ENCODE data around the gene WDSUB1. TPM values are rescaled to one million over a fixed set of nuclear protein-coding genes. Genes with fewer than 3 reads are reported as not detected.

The WDSUB1 gene
- total RNA-seq, 1 donor from 2014 or later: 14.3 TPM

GRCh38 chr2:159266554-159266953 is 19.9 kb downstream of the WDSUB1 start:
- TF ChIP-seq CTCF (IDR thresholded peaks at IDR 0.05; ENCODE audit: unreplicated experiment): no peak
- H3K27me3 Mint-ChIP-seq (ENCODE audit: low read depth): no peaks in the 10 kb centered on the region
- H3K36me3 Mint-ChIP-seq: peaks cover 41% of the 10 kb centered on the region
- no peak for DNase-seq (ENCODE audit: low spot score in 2 of 2, unreplicated experiment in 2 of 2)
- peaks cover 9% of the 10 kb centered on the region for H3K9me3 Mint-ChIP-seq
- H3K4me1 Mint-ChIP-seq: peaks cover 45% of the 10 kb centered on the region
- no peak overlapping the region for H3K27ac Mint-ChIP-seq
- H3K4me3 Mint-ChIP-seq: no peak overlapping the region

- peaks cover 1% of the 10 kb centered on the region for H3K9me3 Mint-ChIP-seq
- H3K4me3 Mint-ChIP-seq: no peak overlapping the region
- no peak for TF ChIP-seq CTCF (IDR thresholded peaks at IDR 0.05; ENCODE audit: unreplicated experiment)
- peaks cover 35% of the 10 kb centered on the region for H3K36me3 Mint-ChIP-seq
- H3K4me1 Mint-ChIP-seq: peaks cover 44% of the 10 kb centered on the region
- DNase-seq (ENCODE audit: low spot score in 2 of 2, unreplicated experiment in 2 of 2): no peak
- H3K27me3 Mint-ChIP-seq (ENCODE audit: low read depth): no peaks in the 10 kb centered on the region
- H3K27ac Mint-ChIP-seq: peak overlapping the region; percentile 11
These were observed 21.3 kb downstream of the WDSUB1 start for GRCh38 chr2:159265171-159265576.

- Mint-ChIP-seq H3K4me1 (peaks cover 31% of the 10 kb centered on the region), H3K4me3 (no peak overlapping the region), H3K36me3 (peaks cover 40% of the 10 kb centered on the region), H3K27ac (peak overlapping the region; percentile 68), H3K27me3 (ENCODE audit: low read depth) (no peaks in the 10 kb centered on the region), H3K9me3 (no peaks in the 10 kb centered on the region)
- no peak for DNase-seq (ENCODE audit: low spot score in 2 of 2, unreplicated experiment in 2 of 2)
- no peak for TF ChIP-seq CTCF (IDR thresholded peaks at IDR 0.05; ENCODE audit: unreplicated experiment)
These were observed 23.6 kb downstream of the WDSUB1 start for GRCh38 chr2:159262904-159263303.

DNA sequence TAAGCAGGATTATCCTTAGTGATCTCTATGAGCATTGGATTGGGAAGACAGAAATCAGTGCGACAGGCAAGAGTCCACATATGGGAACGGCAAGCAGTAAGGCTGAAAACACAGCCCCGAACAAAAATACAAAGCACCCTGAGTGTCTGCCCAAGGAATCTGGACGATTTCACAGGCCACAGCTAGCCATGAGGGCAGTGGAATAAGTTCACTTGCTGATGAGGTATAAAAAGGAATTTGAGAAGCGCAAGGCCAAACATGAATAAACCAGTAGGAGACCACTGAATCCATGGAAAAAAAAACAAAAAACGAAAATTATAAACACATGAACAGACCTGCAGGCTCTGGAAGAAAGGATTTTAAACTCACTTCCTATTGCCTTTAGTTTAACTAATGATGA is 24.3 kb downstream of the WDSUB1 start:
- no peak for DNase-seq (ENCODE audit: low spot score in 2 of 2, unreplicated experiment in 2 of 2)
- no peak for TF ChIP-seq CTCF (IDR thresholded peaks at IDR 0.05; ENCODE audit: unreplicated experiment)
- peak overlapping the region; percentile 68 for H3K27ac Mint-ChIP-seq
- H3K4me3 Mint-ChIP-seq: no peak overlapping the region
- H3K36me3 Mint-ChIP-seq: peaks cover 38% of the 10 kb centered on the region
- H3K9me3 Mint-ChIP-seq: no peaks in the 10 kb centered on the region
- no peaks in the 10 kb centered on the region for H3K27me3 Mint-ChIP-seq (ENCODE audit: low read depth)
- H3K4me1 Mint-ChIP-seq: peaks cover 29% of the 10 kb centered on the region

DNA sequence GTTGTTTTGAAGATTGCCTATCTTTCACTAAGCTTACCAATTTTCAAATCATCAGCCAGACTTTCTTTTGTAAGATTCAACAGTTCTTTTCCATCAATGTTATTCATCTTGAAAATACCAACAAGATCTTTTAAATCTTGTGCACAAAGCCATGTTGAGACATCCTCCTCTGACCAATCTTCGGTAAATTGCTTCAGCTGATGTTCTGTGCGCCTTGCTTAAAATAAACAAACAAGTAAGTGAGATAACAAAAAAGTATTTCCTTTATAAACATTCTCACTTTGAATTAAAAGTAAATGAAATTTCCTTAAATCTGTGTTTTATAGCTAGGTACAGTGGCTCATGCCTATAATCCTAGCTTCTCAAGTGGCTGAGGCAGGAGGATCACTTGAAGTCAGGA is 30.3 kb downstream of the WDSUB1 start:
- Mint-ChIP-seq H3K27me3 (ENCODE audit: low read depth) (no peaks in the 10 kb centered on the region), H3K36me3 (peaks cover 30% of the 10 kb centered on the region), H3K4me1 (no peaks in the 10 kb centered on the region), H3K4me3 (no peak overlapping the region), H3K27ac (no peak overlapping the region), H3K9me3 (no peaks in the 10 kb centered on the region)
- TF ChIP-seq CTCF (IDR thresholded peaks at IDR 0.05; ENCODE audit: unreplicated experiment): no peak
- DNase-seq (ENCODE audit: low spot score in 2 of 2, unreplicated experiment in 2 of 2): no peak

DNA sequence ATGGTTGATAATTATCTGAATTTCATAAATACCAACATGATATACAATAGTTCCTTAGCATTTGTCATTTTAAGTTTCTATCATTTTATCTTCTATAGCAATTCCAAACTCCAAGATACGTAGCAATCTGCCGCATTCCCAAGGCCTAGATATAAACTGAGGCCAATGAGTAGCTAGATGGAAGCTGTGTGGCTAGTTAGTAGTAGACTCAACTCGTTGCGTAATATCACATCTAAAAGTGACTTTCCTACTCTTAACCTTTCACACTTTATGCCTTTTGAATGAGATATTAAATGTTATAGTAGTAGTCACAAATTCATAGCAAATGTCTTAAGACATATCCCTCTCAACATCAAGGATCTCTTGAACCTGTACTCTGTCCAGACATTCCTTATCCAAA is 33.6 kb downstream of the WDSUB1 start:
- TF ChIP-seq CTCF (IDR thresholded peaks at IDR 0.05; ENCODE audit: unreplicated experiment): no peak
- peaks cover 2% of the 10 kb centered on the region for H3K4me1 Mint-ChIP-seq

More for the DNA sequence above, 33.6 kb downstream of the WDSUB1 start:
- H3K36me3 Mint-ChIP-seq: peaks cover 29% of the 10 kb centered on the region
- H3K27ac Mint-ChIP-seq: no peak overlapping the region
- H3K9me3 Mint-ChIP-seq: no peaks in the 10 kb centered on the region
- no peaks in the 10 kb centered on the region for H3K27me3 Mint-ChIP-seq (ENCODE audit: low read depth)
- H3K4me3 Mint-ChIP-seq: no peak overlapping the region
- DNase-seq (ENCODE audit: low spot score in 2 of 2, unreplicated experiment in 2 of 2): no peak

Measured in mesothelial cell of epicardium (in vitro differentiated cells).